HG02759 (cell line): ENCODE data around the gene NLRP6.

Source experiments
- ATAC-seq: cut with Tn5 transposase; IDR thresholded peaks from one replicate; pipeline ENCODE4 v1.9.1; 2021; ENCODE audit warnings: mild to moderate bottlenecking, moderate library complexity; ENCODE audit not compliant: unreplicated experiment

The NLRP6 gene

DNA sequence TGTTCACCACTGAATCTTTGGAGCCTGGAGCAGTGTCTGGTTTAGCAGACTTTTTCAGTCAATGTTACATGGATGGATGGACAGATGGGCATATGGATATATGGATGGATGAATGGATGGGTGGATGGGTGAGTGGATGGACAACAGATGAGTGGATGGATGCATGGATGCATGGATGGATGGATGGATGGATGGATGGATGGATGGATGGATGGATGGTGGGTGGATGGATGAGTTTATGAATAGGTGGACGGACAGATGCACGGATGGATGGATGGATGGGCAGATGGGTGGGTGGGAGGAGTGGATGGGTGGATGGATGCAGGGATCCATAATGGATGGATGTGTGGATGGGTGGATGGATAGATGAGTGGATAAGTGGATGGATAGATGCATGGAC is 22.4 kb upstream of the NLRP6 start:
- ATAC-seq: no peak

DNA sequence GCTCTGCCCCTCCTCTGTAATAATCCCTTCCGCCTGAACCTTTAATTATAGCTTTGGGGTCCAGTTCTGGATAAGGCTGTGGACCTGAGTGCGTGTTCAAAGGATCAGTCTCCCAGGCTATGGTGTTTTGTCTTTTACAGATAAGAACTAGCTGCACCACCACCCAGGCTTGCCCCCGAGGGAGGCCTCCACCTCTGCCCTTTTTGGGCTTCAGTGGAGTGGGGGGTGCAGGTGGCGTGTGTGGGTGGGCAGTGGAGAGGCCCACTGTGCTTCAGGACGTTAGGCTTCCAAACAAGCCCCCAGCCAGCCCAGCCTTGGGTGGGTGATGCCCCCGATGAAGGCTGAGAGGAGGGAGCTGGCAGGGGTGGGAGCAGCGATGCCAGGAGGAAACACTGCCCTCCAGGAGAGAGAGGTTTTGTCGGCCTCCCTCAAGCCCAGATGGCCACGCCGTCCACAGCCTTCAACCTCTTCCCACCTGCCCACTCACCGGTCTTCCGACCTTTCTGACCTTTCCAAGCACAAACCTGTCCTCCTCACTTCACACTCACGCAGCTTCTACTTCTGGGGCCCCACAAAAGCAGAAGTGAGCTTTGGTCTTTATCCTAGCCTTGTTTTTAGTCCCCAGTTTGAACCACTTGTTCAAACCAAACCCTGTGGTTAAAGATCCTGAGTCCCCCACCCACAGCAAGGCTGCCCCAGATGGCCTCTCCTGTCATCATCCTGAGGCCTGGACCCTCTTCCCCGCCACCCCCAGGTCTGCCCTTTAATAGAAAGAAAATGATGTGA is 21.1 kb upstream of the NLRP6 start:
- ATAC-seq: no peak

DNA sequence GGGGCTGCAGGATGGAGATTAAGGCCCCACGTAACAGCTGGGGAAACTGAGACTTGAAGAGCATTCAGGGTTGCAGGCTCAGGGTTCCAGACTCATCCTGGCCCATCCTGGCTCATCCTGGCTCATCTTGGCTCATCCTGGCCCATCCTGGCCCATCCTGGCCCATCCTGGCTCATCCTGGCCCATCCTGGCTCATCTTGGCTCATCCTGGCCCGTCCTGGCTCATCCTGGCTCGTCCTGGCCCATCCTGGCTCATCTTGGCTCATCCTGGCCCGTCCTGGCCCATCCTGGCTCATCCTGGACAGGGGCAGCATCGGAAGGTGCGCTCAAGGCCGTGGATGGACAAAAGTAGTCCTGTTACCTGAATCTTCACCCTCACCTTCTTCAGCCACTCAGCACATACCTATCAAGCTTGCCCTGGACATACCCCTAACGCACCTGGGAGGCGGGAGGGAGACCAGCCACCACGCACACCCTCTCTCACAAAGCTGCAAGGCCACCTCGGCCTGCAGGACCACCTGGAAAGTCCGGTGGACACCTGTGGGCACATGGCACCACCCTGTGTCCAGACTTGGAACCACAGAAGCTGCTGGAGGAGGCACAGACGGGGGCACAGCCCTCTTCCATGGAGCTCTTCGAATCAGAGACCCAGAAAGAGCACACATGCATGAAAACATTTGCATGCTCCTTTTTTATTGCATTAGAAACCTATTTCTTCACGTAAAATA is 20.3 kb upstream of the NLRP6 start:
- no peak for ATAC-seq

DNA sequence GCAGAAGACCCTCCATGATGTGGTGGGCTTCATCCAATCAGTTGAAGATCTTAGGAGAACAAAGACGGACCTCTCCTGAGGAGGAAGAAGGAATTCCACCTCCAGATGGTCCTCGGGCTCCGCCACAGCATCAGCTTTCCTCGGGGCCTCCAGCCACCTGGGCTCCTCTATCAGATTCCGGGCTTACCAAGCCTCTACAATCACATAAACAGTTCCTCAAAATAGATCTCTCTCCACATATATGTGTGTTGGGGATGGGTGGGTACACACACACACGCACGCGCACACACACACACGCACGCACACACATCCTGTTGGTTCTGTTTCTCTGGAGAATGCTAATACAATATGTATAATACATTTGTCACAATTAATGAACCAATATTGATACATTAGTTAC is 18.8 kb upstream of the NLRP6 start:
- no peak for ATAC-seq

DNA sequence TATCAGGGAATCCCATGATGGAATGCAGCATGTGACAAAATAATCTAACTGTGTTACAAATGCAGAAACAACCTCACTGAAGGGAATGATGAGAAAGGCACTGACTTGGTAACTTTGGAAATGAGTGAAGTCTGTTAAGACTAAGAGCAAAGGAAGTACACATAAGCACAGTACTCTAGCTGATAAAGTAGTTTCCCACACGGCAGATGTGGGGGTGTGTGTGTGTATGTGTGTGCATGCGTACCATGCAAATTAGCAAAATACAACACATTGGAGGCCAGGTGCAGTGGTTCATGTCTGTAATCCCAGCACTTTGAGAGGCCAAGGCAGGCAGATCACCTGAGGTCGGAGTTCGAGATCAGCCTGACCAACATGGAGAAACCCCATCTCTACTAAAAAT is 16.6 kb upstream of the NLRP6 start:
- no peak for ATAC-seq

DNA sequence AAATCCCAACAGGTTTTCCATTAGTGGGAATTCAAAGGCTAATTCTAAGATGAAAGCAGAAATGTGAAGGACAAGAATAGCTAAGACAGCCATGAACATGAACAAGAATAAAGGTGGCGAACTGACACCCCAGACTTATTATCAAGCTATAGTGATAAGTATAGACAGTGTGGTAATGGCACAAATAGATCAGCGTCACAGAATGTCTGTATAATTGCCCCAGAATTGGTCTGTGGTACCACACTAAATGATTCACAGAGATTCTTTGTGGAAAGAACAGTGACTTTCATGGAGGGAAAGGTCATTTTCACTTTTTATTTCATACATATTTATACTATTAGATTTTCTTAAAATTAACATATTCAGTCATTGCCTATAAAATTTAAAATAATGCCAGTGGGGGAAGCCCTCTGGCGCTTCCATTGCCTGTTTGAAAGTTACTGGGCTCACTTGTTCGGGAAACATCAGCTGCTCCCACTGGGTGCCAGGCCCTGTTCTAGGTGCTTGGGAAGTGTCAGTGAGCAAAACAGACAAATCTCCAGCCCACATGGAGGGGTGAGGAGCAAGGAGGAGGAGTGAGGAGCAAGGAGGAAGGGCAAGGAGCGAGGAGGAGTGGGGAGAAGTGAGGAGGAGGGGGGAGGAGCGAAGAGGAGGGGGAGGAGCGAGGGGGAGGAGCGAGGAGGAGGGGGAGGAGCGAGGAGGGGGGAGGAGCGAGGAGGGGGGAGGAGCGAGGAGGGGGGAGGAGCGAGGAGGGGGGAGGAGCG is 11.3 kb upstream of the NLRP6 start:
- no peak for ATAC-seq

DNA sequence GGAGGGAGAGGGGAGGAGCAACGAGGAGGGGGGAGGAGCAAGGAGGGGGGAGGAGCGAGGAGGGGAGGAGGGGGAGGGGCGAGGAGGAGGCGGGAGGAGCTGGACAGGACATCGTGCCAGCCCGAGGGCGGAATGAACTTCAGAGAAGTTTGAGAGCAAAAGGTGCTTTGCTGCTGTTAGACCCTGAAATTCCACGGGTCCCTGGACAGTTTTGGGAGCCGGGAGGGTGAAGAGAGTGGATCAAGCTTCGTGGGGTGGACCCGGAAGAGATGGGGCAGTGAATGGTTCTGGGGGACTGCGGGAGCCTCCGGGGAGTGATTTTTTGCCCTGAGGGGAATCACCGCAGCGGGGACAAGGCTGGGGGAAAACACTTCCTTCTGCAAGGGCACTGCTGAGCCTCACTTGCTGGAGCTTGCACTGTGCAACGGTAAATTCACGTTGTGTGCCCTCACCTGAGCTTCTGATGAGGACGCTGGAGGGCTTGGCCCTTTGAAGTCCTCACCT is 10.7 kb upstream of the NLRP6 start:
- ATAC-seq: no peak

DNA sequence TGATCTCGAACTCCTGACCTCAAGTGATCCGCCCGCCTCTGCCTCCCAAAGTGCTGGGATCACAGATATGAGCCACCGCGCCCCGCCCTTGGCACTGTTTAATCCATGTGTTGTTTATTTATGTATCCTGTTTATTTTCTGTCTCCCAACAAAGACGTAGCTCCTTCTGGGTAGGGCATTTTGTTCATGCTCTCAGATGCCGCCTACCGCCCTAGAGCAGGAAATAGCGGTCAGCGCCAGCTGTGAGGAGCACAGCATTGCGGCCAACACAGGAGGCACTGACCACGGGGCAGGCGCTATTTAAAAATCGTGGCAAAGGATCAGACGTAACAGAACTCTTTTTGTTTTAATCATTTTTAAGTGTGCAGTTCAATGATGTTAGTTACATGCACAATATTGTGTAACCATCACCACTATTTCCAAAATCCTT is 9.5 kb upstream of the NLRP6 start:
- peak; percentile 47 for ATAC-seq

DNA sequence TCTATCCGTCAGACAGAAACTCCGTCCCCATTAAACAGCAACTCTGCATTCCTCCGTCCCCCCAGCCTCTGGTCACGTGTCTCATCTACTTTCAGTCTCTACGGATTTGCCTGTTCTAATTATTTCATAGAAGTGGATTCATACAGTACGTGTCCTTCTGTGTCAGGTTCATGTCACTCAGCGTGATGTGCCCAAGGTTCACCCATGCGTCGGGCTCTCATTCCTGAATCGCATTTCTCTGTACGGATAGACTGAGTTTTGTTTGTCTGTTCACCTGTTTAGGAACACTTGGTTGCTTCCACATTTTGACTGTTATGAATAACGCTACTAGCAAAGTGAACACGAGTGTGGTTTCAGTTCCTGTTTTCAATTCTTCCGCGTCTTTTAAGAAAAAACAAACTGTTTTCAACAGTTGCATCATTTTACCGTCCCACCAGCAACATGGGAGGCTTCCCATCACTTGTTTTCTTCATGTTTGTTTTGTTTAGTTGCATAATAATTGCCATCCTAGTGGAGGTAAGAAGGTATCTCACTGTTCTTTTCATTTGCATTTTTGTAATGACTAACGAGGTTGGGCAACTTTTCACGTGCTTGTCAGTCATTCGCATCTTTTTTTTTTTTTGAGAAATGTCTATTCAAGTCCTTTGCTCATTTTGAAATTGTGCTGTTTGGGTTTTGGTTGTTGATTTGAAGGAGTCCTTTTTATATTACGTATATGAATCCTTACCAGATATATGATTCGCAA is 8.9 kb upstream of the NLRP6 start:
- peak; percentile 69 for ATAC-seq

DNA sequence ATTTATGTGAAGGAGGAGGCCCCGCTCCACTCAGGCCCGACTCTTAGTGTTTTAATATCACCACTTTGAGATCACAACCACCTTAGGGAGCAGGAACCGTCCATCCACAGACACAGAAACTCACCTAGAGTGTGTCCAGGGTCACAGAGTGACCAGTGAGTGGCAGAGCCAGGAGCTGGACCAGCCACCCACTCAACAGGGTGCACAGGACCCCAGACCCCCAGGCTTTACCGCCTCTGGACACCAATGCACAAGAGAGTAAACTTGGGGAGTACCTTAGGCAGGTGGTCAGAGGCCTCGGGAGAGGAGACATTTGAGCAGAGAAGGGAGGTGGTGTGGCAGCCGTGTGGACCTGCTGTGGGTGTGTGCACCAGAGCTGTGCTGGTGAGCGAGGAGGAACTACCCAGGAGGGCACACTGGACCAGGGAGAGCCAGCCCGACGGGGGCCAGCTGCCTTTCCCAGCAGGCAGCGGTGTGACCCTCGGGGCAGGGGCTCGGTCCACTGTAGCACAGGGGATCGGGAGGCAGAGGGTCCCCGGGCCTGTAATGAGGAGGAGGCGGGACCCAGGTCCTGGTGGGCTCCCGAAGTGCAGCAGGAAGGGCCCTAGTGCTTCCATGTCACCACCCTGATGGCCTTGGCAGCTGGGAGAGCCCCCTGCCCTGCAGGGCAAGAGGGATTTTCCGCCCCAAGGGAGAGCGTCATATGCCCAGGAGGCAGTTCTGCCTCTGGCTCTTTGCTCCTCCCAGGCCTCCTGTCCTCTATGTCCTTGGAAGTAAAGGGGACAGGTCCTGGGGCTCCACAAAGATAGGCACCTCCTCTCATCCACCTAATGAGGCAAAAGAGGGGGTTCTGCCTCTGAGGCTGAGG is 7.5 kb upstream of the NLRP6 start:
- ATAC-seq: no peak

DNA sequence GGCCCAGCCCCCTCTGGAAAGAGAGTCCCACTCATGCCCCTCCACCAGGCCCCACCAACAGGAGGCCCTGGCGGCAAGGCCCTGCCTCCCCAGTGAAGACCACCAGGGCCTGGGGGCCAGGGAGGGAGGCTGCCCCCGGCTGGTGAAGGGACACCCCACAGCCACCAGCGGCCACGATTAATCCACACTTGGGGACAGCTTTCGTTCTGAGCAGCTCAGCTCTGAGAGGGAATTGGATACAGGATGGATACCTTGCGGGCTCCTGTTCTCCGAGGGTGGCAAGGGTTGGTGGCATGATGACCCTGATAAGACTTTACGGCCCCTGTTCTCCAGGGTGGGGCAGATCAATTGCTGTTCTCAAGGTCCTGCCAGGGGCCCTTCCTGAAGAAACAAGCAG is 6.9 kb upstream of the NLRP6 start:
- no peak for ATAC-seq

DNA sequence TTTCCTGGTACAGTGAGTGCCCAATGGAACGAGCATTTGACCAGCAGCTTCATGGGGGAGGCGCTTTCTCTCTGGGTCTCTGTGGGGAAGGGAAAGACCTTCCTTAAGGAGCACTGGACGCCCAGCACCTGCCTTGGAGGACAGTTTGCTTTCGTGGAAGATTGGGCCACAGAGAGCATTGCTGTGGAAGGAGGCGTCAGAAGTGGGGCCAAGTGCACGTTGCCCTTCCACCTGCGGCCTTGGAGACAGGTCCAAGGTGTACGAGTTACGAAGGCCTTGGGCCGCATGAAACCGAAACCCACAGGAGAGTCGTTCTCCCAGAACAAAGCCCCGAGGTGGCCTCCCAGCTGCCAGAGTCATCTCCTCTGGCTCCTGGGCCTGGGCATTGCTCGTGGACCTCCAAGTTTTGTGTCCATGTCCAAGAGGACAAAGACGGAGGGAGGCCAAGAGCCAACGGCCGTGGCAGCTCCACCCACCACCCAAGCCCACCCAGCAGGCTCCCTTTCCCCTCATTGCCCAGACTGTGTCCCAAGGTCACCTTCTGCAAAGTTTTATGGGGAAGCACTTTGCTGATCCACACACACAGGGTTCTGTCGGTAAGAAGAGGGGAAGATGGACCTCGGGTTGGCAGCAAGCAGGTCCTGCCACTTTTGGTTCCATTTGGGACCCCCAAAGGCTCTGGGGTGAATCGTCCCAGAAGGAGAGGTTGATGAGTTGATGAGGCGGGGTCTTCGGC is 5.8 kb upstream of the NLRP6 start:
- ATAC-seq: no peak

DNA sequence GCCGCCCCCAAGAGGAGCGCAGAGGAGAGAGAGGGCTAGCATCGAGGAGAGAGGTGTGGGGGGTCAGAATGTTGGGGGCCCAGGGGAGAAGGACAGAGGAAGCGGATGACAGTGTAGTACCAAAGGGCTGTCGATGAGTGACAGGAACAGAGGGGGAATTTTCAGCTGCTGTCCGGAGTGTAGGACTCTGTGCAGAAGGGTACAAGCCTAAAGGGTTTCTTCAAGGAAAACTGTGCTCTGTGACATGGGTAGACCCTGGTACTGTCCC is 5.3 kb upstream of the NLRP6 start:
- ATAC-seq: no peak

DNA sequence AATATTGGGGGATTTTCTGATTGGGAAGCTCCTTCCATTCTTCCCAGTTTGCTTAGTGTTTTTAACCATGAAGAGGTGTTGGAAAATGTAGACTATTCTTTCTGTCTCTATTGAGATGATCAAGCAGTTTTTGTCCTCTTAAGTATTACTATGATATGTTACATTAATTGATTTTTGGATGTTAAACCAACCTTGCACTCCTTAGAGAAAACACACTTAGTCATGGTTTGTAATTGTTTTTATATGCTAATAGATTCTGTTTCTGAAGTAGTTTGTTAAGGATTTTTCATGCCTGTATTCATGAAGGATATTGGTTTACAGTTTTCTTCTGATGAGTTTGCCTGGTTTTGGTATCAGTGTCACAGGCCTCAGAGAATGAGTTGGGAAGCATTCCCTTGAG is 2.0 kb upstream of the NLRP6 start:
- no peak for ATAC-seq

DNA sequence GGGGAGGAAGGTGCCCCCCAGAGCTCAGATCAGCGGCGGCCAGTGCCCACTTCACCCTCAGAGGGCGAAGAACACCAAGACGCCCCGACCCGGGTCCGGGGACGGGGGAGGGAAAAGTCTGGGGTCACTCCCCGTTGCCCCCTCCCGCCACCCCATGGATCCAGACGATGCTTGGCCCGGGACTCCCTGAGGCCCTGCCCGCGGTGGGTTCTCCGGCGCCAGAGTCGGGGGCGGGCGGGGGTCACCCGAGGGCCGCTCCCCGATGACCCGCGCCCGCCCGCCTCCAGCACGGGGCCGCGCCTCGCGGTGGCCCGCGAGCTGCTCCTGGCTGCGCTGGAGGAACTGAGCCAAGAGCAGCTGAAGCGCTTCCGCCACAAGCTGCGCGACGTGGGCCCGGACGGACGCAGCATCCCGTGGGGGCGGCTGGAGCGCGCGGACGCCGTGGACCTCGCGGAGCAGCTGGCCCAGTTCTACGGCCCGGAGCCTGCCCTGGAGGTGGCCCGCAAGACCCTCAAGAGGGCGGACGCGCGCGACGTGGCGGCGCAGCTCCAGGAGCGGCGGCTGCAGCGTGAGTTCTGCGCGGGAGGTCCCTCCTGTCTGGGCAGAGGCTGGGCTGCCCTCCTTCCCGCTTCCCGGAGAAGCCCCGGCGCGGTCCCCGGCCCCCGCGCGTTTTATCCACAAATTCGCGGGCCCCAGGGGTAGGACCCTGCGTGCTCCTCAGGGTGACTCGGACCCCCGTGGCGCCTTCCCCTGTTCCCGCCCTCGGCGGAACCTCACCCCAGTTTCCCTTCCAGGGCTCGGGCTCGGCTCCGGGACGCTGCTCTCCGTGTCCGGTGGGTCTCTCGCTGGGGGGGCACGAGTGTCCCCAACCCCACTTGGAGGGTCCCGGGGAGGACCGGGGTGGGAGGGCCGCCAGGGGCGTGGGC is 1.1 kb downstream of the NLRP6 start:
- no peak for ATAC-seq

DNA sequence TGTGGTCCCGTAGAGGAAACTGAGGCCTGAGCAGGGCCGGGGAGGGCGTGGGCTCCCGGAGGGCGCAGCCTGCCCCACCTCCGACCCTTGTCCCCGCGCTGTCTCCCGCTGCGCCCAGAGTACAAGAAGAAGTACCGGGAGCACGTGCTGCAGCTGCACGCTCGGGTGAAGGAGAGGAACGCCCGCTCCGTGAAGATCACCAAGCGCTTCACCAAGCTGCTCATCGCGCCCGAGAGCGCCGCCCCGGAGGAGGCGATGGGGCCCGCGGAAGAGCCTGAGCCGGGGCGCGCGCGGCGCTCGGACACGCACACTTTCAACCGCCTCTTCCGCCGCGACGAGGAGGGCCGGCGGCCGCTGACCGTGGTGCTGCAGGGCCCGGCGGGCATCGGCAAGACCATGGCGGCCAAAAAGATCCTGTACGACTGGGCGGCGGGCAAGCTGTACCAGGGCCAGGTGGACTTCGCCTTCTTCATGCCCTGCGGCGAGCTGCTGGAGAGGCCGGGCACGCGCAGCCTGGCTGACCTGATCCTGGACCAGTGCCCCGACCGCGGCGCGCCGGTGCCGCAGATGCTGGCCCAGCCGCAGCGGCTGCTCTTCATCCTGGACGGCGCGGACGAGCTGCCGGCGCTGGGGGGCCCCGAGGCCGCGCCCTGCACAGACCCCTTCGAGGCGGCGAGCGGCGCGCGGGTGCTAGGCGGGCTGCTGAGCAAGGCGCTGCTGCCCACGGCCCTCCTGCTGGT is 1.9 kb downstream of the NLRP6 start:
- no peak for ATAC-seq

DNA sequence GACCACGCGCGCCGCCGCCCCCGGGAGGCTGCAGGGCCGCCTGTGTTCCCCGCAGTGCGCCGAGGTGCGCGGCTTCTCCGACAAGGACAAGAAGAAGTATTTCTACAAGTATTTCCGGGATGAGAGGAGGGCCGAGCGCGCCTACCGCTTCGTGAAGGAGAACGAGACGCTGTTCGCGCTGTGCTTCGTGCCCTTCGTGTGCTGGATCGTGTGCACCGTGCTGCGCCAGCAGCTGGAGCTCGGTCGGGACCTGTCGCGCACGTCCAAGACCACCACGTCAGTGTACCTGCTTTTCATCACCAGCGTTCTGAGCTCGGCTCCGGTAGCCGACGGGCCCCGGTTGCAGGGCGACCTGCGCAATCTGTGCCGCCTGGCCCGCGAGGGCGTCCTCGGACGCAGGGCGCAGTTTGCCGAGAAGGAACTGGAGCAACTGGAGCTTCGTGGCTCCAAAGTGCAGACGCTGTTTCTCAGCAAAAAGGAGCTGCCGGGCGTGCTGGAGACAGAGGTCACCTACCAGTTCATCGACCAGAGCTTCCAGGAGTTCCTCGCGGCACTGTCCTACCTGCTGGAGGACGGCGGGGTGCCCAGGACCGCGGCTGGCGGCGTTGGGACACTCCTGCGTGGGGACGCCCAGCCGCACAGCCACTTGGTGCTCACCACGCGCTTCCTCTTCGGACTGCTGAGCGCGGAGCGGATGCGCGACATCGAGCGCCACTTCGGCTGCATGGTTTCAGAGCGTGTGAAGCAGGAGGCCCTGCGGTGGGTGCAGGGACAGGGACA is 2.7 kb downstream of the NLRP6 start:
- ATAC-seq: no peak
